Pancreas (tissue), 10 donors: ENCODE data around the gene CNTFR. TPM values are rescaled to one million over a fixed set of nuclear protein-coding genes. Genes with fewer than 3 reads are reported as not detected.
"Not testable (repeated sequence)": the region's sequence is repeated elsewhere in the genome, so short reads cannot be mapped to it uniquely, and the experiment has no call there.

Experiments used
- ATAC-seq, 4 donors: fragments of 200-7000 bp; cut with Tn5 transposase; one replicate each; pipeline versions ENCODE4 v1.8.0 to v1.9.1; 2020; ENCODE audit warnings: mild to moderate bottlenecking in 4 of 4, moderate library complexity in 4 of 4
- DNase-seq, 6 donors: peaks; one replicate each; pipeline ENCODE4 v3.0.0-alpha.2; 2020
- FAIRE-seq: peaks from 2 replicates; lab custom pipeline; 2012; peaks lifted over from hg19 to GRCh38; lab: Jason Lieb, UNC
- H3K27ac ChIP-seq, 4 donors: fragments of 200-600 bp; sonication (generic); 1 replicate in 3 of 4; 2 replicates in 1 of 4; pipeline versions ENCODE4 v1.5.0 to v1.8.0; 2020
- H3K27me3 ChIP-seq, 4 donors: fragments of 200-600 bp; one replicate each; pipeline ENCODE4 v1.8.0; 2021
- H3K36me3 ChIP-seq, 3 donors: fragments of 200-600 bp; sonication (generic) in 1 of 3; one replicate each; pipeline versions ENCODE4 v1.5.0 to v1.8.0; 2020 to 2021
- H3K4me1 ChIP-seq, 3 donors: fragments of 200-600 bp; one replicate each; pipeline ENCODE4 v1.8.0; 2021
- H3K4me3 ChIP-seq, 4 donors: fragments of 200-600 bp; sonication (generic) in 2 of 4; one replicate each; pipeline versions ENCODE4 v1.5.0 to v1.8.0; 2020 to 2021
- H3K9me3 ChIP-seq, 4 donors: fragments of 200-600 bp; one replicate each; pipeline ENCODE4 v1.8.0; 2021
- CTCF ChIP-seq, 4 donors: fragments of 200-600 bp; sonication (generic) in 3 of 4; IDR thresholded peaks; one replicate each; pipeline versions ENCODE4 v1.5.0 to v1.8.0; 2021; ENCODE audit warnings: antibody characterized with exemption in 4 of 4
- WGBS, 2 donors: extraction: QIAGEN DNeasy Blood & Tissue Kit; methylation state at CpG; one replicate each; pipeline ENCODE4 v1.1.7; 2013; 5-methylcytosine and 5-hydroxymethylcytosine counted together
- intact Hi-C, 3 donors: fragments of 100-400 bp; cut with DNase I; formaldehyde crosslinking; loops; one replicate each; pipeline versions ENCODE4 v1.11.1 to v1.14.2; 2022
- polyA plus RNA-seq, 2 donors: library from polyadenylated mRNA; stranded (reverse); fragments of 200-250 nt; gene quantifications; one replicate each; pipeline ENCODE4 v1.2.3, GENCODE V29; 2013
- total RNA-seq, 6 donors: library from RNA; stranded (reverse); fragmentation: NEBNext Ultra II Directional in 4 of 6; extraction: Animal tissue kit (Norgen Biotek cat#: 25700) in 4 of 6; gene quantifications; one replicate each; pipeline versions ENCODE4 v1.2.1 to v1.2.4, GENCODE V29; 2021 to 2023
- donor health status: healthy with polysubstance abuse.
- donor health status: DM: no; HTN: no; CAD: no; lungs with moderate emphysema.
- donor health status: DM: no; HTN: no; CAD: no.
- donor health status: control.
- donor health status: control.
- donor health status: Bipolar disorder and iron deficiency.
- donor health status: DM: yes; HTN: yes; CAD: no.
- donor health status: DM: no; HTN: no; CAD: no.
- donor health status: DM: no; HTN: no; CAD: no.
- donor health status: DM: yes; HTN: yes; CAD: no.

CNTFR gene
- total and polyA plus RNA-seq, 8 donors = 0.12 to 2.6 (median 0.87) TPM; not detected in 1

DNA sequence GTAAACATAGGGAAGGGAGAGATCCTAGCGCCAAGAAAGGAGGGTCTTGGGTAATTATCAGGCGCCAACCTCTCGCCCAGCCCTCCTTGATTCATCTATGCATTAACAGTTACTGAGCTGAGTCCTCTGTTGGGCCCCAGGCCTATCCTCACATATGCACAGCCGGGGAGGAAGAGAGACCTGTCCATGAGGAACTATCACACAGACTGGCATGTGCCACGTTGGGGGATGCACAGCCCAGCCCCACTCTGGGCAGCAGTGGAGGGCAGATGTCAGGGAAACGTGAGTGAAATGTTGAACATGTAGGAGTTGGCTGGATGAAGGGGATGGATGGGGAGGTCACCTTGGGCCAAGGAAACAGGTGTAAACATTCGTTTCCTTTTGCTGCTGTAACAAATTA, 48.0 kb downstream of the CNTFR start:
- no peak for FAIRE-seq
- WGBS, 2 donors = 80 to 87% methylated on average over 7 of the region's 7 CpGs
- H3K9me3 ChIP-seq = no peaks in the 10 kb centered on the region
- no peak overlapping the region for H3K27ac ChIP-seq
- TF ChIP-seq CTCF (IDR thresholded peaks at IDR 0.05) = no peak
- no peaks in the 10 kb centered on the region for H3K36me3 ChIP-seq
- no peaks in the 10 kb centered on the region for H3K27me3 ChIP-seq
- H3K4me3 ChIP-seq = no peak overlapping the region
- ATAC-seq = no peak
- no peaks in the 10 kb centered on the region for H3K4me1 ChIP-seq
- intact Hi-C loops = loop anchor here in 2 of 3 donors (10.0 kb wide), 2 partner anchors 53 to 97 kb away; no protein-coding TSS in a partner anchor
- DNase-seq = no peak

GRCh38 chr9:34540827-34541226, 48.7 kb downstream of the CNTFR start:
- ATAC-seq (no peak), FAIRE-seq (no peak)

DNA sequence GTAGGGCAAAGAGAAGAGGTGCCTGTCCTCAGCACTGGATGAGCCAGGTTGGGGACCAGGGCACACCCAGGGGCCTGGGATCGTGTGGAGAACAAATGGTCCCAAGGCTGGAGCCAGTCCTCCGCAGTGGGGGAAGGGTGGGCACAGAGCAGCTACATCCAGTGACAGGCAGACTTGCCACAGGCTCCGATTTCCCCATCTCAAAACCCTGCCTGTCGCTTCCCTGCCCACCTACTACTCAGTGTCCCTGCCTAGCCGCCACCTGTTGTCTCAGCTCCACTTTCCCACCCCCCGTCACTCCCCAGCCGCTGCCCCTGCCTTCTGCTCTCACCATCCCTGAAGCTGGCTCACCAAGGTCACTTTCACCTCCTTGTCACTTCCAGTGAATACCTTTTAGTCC, 52.8 kb downstream of the CNTFR start:
- no peak for FAIRE-seq
- Histone ChIP-seq H3K27ac (no peak overlapping the region), H3K4me3 (no peak overlapping the region), H3K4me1 (no peaks in the 10 kb centered on the region), H3K27me3 (no peaks in the 10 kb centered on the region), H3K36me3 (no peaks in the 10 kb centered on the region), H3K9me3 (no peaks in the 10 kb centered on the region)
- no peak for TF ChIP-seq CTCF (IDR thresholded peaks at IDR 0.05)
- peak in 5 of 6 donors; percentile 43 to 78 (median 63) for DNase-seq
- intact Hi-C loops = no loop called here
- WGBS, 2 donors = 23 to 24% methylated on average over 6 to 7 of the region's 7 CpGs
- peak; percentile 82 to 98 (median 90) for ATAC-seq

More at GRCh38 chr9:34540827-34541226, 48.7 kb downstream of the CNTFR start:
- Histone ChIP-seq H3K4me3 (no peak overlapping the region), H3K4me1 (no peaks in the 10 kb centered on the region), H3K36me3 (no peaks in the 10 kb centered on the region), H3K27ac (no peak overlapping the region), H3K9me3 (no peaks in the 10 kb centered on the region), H3K27me3 (no peaks in the 10 kb centered on the region)
- no peak for DNase-seq
- TF ChIP-seq CTCF (IDR thresholded peaks at IDR 0.05) = no peak
- intact Hi-C loops = loop anchor here in 2 of 3 donors (10.0 kb wide), 2 partner anchors 54 to 96 kb away; no protein-coding TSS in a partner anchor
- 74 to 85% methylated on average over 2 of the region's 2 CpGs for WGBS, 2 donors

GRCh38 chr9:34532041-34532440, 57.5 kb downstream of the CNTFR start:
- H3K4me1 ChIP-seq, FAIRE-seq, intact Hi-C loops, H3K4me3 ChIP-seq, H3K27ac ChIP-seq, ATAC-seq, DNase-seq, H3K9me3 ChIP-seq, H3K27me3 ChIP-seq, H3K36me3 ChIP-seq: not testable (repeated sequence)
- 67 to 83% methylated on average over 7 to 8 of the region's 8 CpGs for WGBS, 2 donors

DNA sequence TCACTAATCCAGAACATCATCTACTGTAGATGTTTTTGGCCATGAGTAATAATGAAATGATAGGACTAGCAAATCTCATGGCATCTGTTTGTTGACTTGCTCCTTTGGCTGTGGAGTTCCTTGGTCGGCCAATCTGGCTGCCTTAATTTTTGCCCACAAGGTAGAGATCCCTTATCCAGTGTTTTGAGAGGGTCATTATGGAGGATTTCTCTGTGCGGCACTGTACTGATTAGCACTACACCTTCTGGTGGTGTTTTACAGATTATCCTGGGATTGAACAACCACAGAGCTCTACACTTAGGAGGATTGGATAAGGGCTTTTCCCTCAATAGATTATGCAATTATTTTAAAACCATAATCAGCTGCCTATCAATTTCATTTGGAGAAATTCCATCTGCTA, 63.5 kb downstream of the CNTFR start:
- WGBS, 2 donors = 57 to 73% methylated on average over 2 of the region's 2 CpGs
- intact Hi-C loops = no loop called here
- no peak for ATAC-seq
- Histone ChIP-seq H3K9me3 (no peaks in the 10 kb centered on the region), H3K4me1 (peaks cover 0 to 3% (median 0%) of the 10 kb centered on the region in 3 donors), H3K27ac (no peak overlapping the region), H3K4me3 (no peak overlapping the region), H3K27me3 (no peaks in the 10 kb centered on the region), H3K36me3 (no peaks in the 10 kb centered on the region)
- no peak for FAIRE-seq
- no peak for TF ChIP-seq CTCF (IDR thresholded peaks at IDR 0.05)
- no peak for DNase-seq
